ENCODE data around the gene PET100. TPM values are rescaled to one million over a fixed set of nuclear protein-coding genes. Genes with fewer than 3 reads are reported as not detected.

PET100 gene
- total and polyA plus RNA-seq, 7 donors, result 49.6 to 112 (median 93.1) TPM

GRCh38 chr19:7636317-7636690, 6.7 kb downstream of the PET100 start:
- intact Hi-C loops (cut with DNase I), result no loop called here
- 56 to 64% (median 56%) methylated on average over 16 of the region's 16 CpGs for WGBS, 3 donors

GRCh38 chr19:7636691-7637373, 7.2 kb downstream of the PET100 start, which contains the start of gene STXBP2:
TSS of gene STXBP2 (plus strand) at chr19:7637110. CDS start at chr19:7637150, 40 bp downstream.
- whole genome bisulfite sequencing, 3 donors, result 5 to 7% (median 7%) methylated on average over 40 to 61 of the region's 61 CpGs
- H3K4me3 ChIP-seq, result peak within 1 kb of the TSS; percentile 46

More at GRCh38 chr19:7636317-7636690, 6.7 kb downstream of the PET100 start:
- ATAC-seq (no peak), DNase-seq (no peak)
- H3K4me1 ChIP-seq, result no peaks in the 10 kb centered on the region
- H3K9me3 ChIP-seq, result no peaks in the 10 kb centered on the region
- no peaks in the 10 kb centered on the region for H3K36me3 ChIP-seq (ENCODE audit: insufficient read depth in 1 of 2, low read depth in 1 of 2)
- H3K27me3 ChIP-seq (ENCODE audit: insufficient read depth in 3 of 3, low read length in 2 of 3), result peaks cover 0 to 32% (median 13%) of the 10 kb centered on the region in 3 donors
- H3K4me3 ChIP-seq, result no peak overlapping the region
- no peak for TF ChIP-seq CTCF (IDR thresholded peaks at IDR 0.05)
- no peak overlapping the region for H3K27ac ChIP-seq

GRCh38 chr19:7637374-7638256, 8.0 kb downstream of the PET100 start:
- peak in 3 of 4 donors; percentile 19 to 40 (median 23) for ATAC-seq
- Histone ChIP-seq H3K9me3 (no peaks in the 10 kb centered on the region), H3K4me3 (peak overlapping the region; percentile 46), H3K27ac (peak overlapping the region; percentile 30), H3K27me3 (ENCODE audit: insufficient read depth in 3 of 3, low read length in 2 of 3) (peaks cover 0 to 32% (median 13%) of the 10 kb centered on the region in 3 donors), H3K4me1 (no peaks in the 10 kb centered on the region), H3K36me3 (ENCODE audit: insufficient read depth in 1 of 2, low read depth in 1 of 2) (no peaks in the 10 kb centered on the region)
- DNase-seq, result peak; percentile 47 to 68
- no peak for TF ChIP-seq CTCF (IDR thresholded peaks at IDR 0.05)
- WGBS, 3 donors, result 36 to 39% (median 37%) methylated on average over 30 of the region's 30 CpGs
- intact Hi-C loops (cut with DNase I), result no loop called here

More at GRCh38 chr19:7636691-7637373, 7.2 kb downstream of the PET100 start, which contains the start of gene STXBP2:
- TF ChIP-seq CTCF (IDR thresholded peaks at IDR 0.05), result no peak
- Histone ChIP-seq H3K27ac (peak within 1 kb of the TSS; percentile 30), H3K27me3 (ENCODE audit: insufficient read depth in 3 of 3, low read length in 2 of 3) (peaks cover 0 to 32% (median 13%) of the 10 kb centered on the region in 3 donors), H3K4me1 (no peaks in the 10 kb centered on the region), H3K36me3 (ENCODE audit: insufficient read depth in 1 of 2, low read depth in 1 of 2) (no peaks in the 10 kb centered on the region), H3K9me3 (no peaks in the 10 kb centered on the region)
- ATAC-seq (peak; percentile 26 to 63 (median 44)), DNase-seq (peak; percentile 55 to 73)
- intact Hi-C loops (cut with DNase I), result no loop called here

GRCh38 chr19:7638802-7639465, 9.3 kb downstream of the PET100 start:
- no peak for ATAC-seq
- no peak for TF ChIP-seq CTCF (IDR thresholded peaks at IDR 0.05)
- 50 to 56% (median 55%) methylated on average over 12 of the region's 12 CpGs for WGBS, 3 donors
- Histone ChIP-seq H3K4me1 (no peaks in the 10 kb centered on the region), H3K4me3 (no peak overlapping the region), H3K9me3 (no peaks in the 10 kb centered on the region), H3K27me3 (ENCODE audit: insufficient read depth in 3 of 3, low read length in 2 of 3) (peaks cover 0 to 32% (median 10%) of the 10 kb centered on the region in 3 donors), H3K27ac (no peak overlapping the region), H3K36me3 (ENCODE audit: insufficient read depth in 1 of 2, low read depth in 1 of 2) (no peaks in the 10 kb centered on the region)
- intact Hi-C loops (cut with DNase I), result no loop called here
- DNase-seq, result no peak
